Measurements from ENCODE around the gene ARHGDIB. TPM values are rescaled to one million over a fixed set of nuclear protein-coding genes. Genes with fewer than 3 reads are reported as not detected.

The ARHGDIB gene
- total RNA-seq, 4 donors from 2014 or later: 17.1 to 290 (median 57.1) TPM

DNA sequence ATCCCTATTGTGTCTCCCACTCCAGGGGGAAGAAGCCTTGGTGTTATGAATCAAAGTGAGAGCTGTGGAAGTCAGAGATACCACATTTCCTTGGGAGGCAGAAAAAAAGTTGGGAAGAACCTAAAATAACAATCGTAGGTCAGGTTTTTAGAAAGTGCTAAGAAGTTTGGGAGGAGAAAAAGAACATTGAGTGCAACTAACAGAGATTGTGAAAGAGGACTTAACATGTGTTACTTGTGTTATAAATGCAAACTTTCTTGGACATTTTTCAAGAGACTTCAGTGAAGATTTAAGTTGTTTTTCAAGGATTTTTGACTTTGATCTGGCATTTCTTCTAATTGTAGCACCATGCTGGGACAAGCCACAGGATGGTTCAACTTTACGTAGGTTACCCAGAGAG, 15.2 kb downstream of the ARHGDIB start:
- Histone ChIP-seq H3K4me1 (peaks cover 0 to 18% (median 8%) of the 10 kb centered on the region in 4 donors), H3K9me3 (no peaks in the 10 kb centered on the region), H3K27ac (peak overlapping the region in 1 of 4 donors; percentile 30), H3K27me3 (no peaks in the 10 kb centered on the region), H3K36me3 (peaks cover 0 to 6% (median 0%) of the 10 kb centered on the region in 3 donors), H3K4me3 (no peak overlapping the region)
- TF ChIP-seq, protein P1, sequence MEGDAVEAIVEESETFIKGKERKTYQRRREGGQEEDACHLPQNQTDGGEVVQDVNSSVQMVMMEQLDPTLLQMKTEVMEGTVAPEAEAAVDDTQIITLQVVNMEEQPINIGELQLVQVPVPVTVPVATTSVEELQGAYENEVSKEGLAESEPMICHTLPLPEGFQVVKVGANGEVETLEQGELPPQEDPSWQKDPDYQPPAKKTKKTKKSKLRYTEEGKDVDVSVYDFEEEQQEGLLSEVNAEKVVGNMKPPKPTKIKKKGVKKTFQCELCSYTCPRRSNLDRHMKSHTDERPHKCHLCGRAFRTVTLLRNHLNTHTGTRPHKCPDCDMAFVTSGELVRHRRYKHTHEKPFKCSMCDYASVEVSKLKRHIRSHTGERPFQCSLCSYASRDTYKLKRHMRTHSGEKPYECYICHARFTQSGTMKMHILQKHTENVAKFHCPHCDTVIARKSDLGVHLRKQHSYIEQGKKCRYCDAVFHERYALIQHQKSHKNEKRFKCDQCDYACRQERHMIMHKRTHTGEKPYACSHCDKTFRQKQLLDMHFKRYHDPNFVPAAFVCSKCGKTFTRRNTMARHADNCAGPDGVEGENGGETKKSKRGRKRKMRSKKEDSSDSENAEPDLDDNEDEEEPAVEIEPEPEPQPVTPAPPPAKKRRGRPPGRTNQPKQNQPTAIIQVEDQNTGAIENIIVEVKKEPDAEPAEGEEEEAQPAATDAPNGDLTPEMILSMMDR (IDR thresholded peaks at IDR 0.05): no peak
- no peak for TF ChIP-seq POLR2A (IDR thresholded peaks at IDR 0.05)
- DNase-seq: no peak

DNA sequence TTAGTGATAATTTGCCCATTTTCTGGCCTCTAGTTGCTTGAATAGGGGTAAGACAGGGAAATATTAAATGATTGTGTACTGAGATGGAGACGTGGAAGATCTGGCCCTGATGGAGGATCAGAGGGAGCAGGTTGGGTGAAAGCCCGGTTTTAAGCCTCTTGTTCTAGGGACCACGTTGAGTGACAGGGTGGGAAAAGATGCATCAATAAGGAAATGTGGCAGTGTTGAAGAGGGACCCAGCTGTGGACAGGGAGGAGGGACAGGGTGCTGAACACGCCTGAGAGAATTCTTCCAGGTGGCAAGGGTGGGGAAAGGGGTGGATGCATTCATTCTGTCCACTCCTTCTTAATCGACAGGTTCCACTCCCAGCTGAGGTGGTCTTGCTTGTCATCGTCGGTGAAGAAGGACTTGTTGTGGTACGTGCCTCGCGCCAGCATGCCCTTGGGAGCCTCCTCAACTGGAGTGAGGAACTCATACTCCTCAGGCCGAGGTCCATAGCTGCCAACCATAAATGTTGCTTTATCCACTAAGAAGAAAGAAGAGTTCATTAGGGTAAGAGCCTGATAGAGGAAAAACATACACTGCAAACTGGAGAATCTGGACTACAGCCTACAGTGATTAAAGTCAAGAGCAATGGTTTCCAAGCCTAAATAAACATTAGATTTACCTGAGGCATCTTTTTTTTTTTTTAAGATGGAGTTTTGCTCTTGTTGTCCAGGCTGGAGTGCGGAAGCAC, 19.0 kb downstream of the ARHGDIB start:
- H3K27ac ChIP-seq: no peak overlapping the region
- no peaks in the 10 kb centered on the region for H3K27me3 ChIP-seq
- no peak overlapping the region for H3K4me3 ChIP-seq
- TF ChIP-seq, protein P1 (IDR thresholded peaks at IDR 0.05): no peak
- no peak for TF ChIP-seq POLR2A (IDR thresholded peaks at IDR 0.05)
- DNase-seq: no peak
- peaks cover 0 to 6% (median 0%) of the 10 kb centered on the region in 3 donors for H3K36me3 ChIP-seq
- peaks cover 0 to 3% (median 0%) of the 10 kb centered on the region in 4 donors for H3K4me1 ChIP-seq
- H3K9me3 ChIP-seq: no peaks in the 10 kb centered on the region

GRCh38 chr12:14941369-14941768, 20.0 kb downstream of the ARHGDIB start:
- DNase-seq: no peak
- Histone ChIP-seq H3K4me3 (no peak overlapping the region), H3K27ac (no peak overlapping the region), H3K4me1 (peaks cover 0 to 3% (median 0%) of the 10 kb centered on the region in 4 donors), H3K27me3 (no peaks in the 10 kb centered on the region), H3K36me3 (peaks cover 0 to 6% (median 0%) of the 10 kb centered on the region in 3 donors), H3K9me3 (no peaks in the 10 kb centered on the region)
- TF ChIP-seq POLR2A (IDR thresholded peaks at IDR 0.05): no peak
- TF ChIP-seq, protein P1 (IDR thresholded peaks at IDR 0.05): no peak

GRCh38 chr12:14938301-14938700, 23.1 kb downstream of the ARHGDIB start, which contains the start of gene ERP27:
Gene ERP27, minus strand, starts transcription at chr12:14938537. Its CDS starts 29 bp downstream, at chr12:14938508.
- no peak for DNase-seq
- Histone ChIP-seq H3K36me3 (peaks cover 0 to 6% (median 0%) of the 10 kb centered on the region in 3 donors), H3K9me3 (no peaks in the 10 kb centered on the region), H3K4me1 (peaks cover 0 to 3% (median 0%) of the 10 kb centered on the region in 4 donors), H3K27me3 (no peaks in the 10 kb centered on the region), H3K4me3 (no peak within 1 kb of the TSS), H3K27ac (no peak within 1 kb of the TSS)
- TF ChIP-seq, protein P1 (IDR thresholded peaks at IDR 0.05): no peak
- no peak for TF ChIP-seq POLR2A (IDR thresholded peaks at IDR 0.05)

DNA sequence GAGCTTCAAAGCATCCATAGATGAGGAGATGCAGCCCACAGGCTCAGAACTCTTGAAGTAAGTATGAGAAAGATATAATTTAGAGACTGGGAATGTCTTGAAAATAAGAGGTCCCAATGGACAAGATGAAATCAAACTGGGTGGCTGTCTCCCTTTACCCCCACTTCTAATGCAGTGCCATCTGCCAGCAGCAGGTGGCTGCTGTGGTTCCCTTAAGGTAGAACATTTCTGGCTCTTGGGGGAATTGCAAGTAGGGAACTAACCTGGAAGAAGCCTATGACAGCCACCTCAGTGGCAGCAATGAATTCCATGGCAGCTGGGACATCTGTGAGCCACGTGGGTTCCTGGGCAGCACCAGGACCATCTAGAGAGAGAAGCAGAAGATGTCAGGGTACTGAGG, 23.7 kb downstream of the ARHGDIB start:
- Histone ChIP-seq H3K4me3 (no peak overlapping the region), H3K27ac (no peak overlapping the region), H3K27me3 (no peaks in the 10 kb centered on the region), H3K9me3 (no peaks in the 10 kb centered on the region), H3K36me3 (peaks cover 0 to 3% (median 0%) of the 10 kb centered on the region in 3 donors), H3K4me1 (peaks cover 0 to 3% (median 0%) of the 10 kb centered on the region in 4 donors)
- no peak for TF ChIP-seq POLR2A (IDR thresholded peaks at IDR 0.05)
- TF ChIP-seq, protein P1 (IDR thresholded peaks at IDR 0.05): no peak
- DNase-seq: no peak
